ENCODE results near the gene SIL1.

The SIL1 gene

GRCh38 chr5:138911441-138911840 is 286.7 kb downstream of the SIL1 start:
- no peak overlapping the region for H3K27ac ChIP-seq
- TF ChIP-seq CTCF (conservative IDR thresholded peaks at IDR 0.05): no peak

DNA sequence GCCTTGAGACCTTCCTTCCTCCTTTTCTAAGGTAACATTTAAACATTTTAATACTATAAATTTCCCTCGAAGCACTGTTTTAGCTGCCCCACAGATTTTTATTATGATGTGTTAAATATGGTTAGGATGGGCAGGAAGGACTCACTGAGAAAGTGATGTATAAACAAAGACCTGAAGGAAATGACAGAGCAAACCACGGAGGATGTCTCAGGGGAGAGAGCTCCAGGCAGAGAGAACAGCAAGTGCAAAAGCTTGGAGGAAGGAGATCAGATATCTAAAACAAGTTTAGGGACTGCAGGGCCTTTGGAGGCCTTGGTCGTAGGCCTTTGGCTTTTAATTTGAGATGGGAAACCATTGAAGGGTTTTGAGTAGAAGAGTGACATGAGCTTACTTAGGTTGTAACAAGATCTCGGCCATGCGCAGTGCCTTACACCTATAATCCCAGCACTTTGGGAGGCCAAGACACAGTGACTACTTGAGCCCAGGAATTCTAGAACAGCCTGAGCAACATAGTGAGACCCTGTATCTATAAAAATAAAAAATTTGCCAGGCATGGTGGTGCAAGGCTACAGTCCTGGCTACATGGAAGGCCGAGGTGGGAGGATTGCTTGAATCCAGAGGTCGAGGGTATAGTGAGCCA is 287.5 kb downstream of the SIL1 start:
- TF ChIP-seq CTCF (conservative IDR thresholded peaks at IDR 0.05): no peak
- no peak overlapping the region for H3K27ac ChIP-seq

- TF ChIP-seq CTCF (conservative IDR thresholded peaks at IDR 0.05): no peak
- no peak overlapping the region for H3K27ac ChIP-seq
Measured at GRCh38 chr5:138909734-138910133, 288.4 kb downstream of the SIL1 start.

GRCh38 chr5:138905541-138905940 is 292.6 kb downstream of the SIL1 start:
- TF ChIP-seq CTCF (conservative IDR thresholded peaks at IDR 0.05): no peak
- no peak overlapping the region for H3K27ac ChIP-seq

- TF ChIP-seq CTCF (conservative IDR thresholded peaks at IDR 0.05): no peak
- no peak overlapping the region; the same call in 1 of the 2 replicates for H3K27ac ChIP-seq
Measured at GRCh38 chr5:138903130-138903775, 294.9 kb downstream of the SIL1 start.

- TF ChIP-seq CTCF (conservative IDR thresholded peaks at IDR 0.05): no peak
- no peak overlapping the region for H3K27ac ChIP-seq
Measured at GRCh38 chr5:138901716-138902115, 296.5 kb downstream of the SIL1 start.

- H3K27ac ChIP-seq: peak overlapping the region; percentile 53
- TF ChIP-seq CTCF (conservative IDR thresholded peaks at IDR 0.05): no peak
Measured at GRCh38 chr5:138900281-138900965, 297.7 kb downstream of the SIL1 start.

All from VCaP (cell line).